GM18498 (cell line): ENCODE results near the gene TUBA4A.
A peak's percentile ranks its signal among the peaks of the same experiment; 100 is the strongest.
"Not testable (repeated sequence)": the region's sequence is repeated elsewhere in the genome, so short reads cannot be mapped to it uniquely, and the experiment has no call there.

Source experiments
- ATAC-seq: cut with Tn5 transposase; IDR thresholded peaks from one replicate; pipeline ENCODE4 v1.9.1; 2021; ENCODE audit warnings: mild to moderate bottlenecking, moderate library complexity; ENCODE audit not compliant: unreplicated experiment

The TUBA4A gene

DNA sequence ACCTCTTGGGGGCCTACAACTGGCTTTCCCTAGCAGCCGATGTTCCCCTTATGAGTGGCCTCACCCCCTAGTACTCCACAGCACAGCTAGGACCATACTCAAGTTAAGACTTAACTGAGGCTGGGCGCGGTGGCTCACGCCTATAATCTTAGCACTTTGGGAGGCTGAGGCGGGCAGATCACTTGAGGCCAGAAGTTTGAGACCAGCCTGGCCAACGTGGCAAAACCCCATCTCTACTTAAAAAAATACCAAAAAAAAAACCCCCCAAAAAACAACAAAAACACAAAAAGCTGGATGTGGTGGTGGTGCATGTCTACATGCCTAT lies 33.4 kb upstream of the TUBA4A start:
- not testable (repeated sequence) for ATAC-seq

DNA sequence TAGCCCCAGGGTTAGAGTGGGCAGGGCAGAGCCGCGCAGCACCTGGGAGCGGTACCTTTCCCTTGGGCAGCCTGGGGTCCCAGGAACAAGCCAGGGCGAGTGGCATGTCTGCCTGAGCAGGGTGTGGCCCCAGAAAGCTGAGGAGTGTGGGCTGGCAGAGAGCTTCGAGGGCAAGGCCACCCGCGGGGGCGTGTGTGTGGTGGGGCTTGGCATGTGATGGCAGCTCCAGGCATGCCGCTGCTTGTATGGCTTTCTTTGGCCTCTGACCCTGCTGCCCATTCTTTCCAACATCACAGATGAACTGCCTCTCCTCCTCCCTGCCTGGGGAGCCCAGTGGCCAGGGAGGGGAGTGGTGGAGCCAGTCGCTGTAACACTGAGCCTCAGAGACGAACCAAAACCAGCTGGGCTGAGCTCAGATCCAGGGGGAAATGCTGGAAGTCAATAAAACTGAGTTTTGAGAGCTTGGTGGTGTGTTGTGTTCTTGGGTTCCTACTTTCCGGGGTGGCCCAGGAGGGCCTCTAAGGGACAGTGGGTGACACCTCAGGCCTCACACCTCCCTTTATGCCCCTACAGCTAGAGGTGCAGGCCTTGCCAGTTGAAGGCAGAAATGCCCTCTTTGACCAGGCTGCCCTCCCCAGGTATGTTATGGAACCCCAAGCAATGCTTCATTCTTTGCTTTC lies 32.9 kb upstream of the TUBA4A start:
- ATAC-seq = no peak

DNA sequence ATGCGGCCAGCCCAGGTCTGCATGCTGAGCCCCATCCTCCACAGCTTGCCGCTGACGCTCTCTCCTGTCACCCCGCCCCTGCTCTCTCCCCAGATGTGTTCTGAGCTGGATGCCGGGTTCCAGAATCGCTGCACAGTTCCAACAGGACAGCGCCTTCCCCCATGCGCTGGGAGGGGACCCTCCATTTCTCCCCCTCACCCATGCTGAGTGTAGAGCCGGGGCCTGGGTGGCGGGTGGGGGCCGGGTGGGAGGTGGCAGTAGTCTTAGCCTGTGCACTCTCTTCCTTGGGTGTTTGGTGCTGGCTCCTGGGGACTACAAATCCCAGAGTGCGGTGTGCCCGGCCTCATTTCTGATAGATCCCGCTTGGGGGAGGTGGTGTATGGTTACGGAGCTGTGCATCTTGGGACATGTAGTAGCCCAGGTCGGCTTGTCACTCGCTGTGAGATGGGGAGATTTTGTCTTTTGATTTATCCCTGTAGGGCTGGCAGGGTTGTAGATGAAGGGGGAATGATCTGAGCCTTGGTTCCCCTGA lies 32.2 kb upstream of the TUBA4A start:
- no peak for ATAC-seq

DNA sequence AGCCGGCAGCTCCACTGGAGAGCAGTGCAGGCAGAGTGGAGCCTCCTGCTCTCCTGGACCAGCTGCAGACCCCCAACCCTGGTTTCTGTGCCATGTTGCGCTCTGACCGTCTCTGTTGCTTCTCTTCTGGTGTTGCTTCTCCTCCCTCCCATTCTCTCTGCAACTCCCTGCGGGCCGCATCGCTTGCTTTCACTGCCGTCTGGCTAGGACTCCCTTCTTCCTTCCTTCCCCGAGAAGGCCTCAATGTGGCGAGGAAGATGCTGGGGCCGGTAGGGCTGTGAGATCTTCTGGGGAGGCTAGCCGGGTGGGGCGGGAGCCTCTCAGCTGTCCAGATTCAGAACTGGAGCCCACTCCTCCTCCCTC lies 31.6 kb upstream of the TUBA4A start:
- ATAC-seq = no peak

DNA sequence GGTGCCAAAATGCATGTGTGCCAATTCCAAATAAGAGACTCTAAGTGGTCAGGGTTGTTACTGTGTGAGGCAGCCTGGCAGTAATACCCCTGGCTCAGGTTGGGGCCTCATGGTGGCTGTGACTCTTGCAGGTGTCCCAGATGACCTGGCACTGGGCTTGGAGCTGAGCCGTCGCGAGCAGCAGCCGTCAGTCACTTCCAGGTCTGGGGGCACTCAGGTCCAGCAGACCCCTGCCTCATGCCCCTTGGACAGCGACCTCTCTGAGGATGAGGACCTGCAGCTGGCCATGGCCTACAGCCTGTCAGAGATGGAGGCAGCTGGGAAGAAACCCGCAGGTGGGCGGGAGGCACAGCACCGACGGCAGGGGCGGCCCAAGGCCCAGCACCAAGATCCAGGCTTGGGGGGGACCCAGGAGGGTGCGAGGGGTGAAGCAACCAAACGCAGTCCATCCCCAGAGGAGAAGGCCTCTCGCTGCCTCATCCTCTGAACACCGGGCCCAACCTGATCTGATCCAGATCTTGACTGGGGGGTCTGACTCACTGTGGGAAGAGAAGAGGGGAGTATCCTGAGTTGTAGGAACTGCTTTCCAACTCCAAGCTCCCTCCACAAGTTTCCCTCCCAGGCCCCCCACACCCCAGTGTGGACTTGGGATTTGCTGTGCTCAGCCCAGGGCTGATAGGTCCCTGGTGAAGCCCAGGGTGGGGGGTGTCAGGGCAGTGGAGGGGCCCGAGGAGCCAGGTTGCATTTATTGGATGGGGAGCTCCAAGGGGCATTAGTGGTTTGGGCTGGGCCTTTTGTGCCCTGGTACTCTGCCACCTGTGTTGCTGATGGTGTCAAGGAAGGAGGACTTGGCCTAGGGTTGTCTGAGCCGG lies 31.0 kb upstream of the TUBA4A start:
- no peak for ATAC-seq

DNA sequence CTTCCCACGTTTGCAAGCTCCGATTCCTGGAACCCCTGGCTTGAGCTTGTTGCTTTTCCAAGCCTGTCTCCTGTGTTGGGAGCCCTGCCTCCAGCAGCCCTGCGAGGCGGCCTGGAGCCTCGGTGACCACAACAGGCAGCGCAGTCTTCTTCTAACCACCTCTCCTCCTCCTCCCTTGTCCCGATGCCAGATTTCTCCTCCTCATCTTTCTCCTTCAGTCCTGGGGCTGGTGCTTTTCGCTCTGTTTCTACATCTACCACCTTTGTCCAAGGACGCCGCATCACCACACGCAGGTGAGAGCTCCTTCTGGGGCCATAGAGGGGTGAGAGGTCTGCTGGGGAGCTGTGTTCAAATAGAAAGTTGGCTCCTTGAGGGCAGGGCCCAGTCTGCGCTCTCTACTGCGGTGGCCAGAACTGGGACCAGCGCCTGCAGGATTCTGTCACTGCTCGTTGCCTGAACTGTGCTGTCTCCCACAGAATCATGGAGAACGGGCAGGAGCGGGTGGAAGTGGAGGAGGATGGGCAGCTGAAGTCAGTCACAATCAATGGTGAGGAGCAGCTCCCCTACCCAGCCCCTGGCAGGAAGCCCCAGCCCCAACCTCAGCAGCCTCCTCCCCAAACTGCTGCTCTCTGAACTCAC lies 29.3 kb upstream of the TUBA4A start:
- no peak for ATAC-seq

DNA sequence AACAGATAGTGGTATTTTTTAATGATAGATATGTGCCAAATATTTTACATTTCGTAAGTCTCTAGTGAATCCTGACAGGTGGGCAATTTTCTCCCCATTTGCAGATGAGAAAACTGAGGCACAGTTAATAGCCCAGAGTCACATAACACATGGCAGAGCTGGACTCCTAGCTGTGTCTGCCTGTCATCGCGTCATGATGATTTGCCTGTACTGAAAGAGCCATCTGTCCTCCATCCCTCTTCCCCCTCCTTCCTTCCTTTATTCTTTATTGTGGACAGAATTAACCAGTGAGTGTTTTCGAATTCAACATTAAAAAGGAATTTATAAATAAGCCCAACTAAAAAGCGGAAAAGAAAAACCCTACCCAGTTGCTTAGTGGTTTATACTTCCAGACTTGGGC lies 28.7 kb upstream of the TUBA4A start:
- ATAC-seq = no peak

DNA sequence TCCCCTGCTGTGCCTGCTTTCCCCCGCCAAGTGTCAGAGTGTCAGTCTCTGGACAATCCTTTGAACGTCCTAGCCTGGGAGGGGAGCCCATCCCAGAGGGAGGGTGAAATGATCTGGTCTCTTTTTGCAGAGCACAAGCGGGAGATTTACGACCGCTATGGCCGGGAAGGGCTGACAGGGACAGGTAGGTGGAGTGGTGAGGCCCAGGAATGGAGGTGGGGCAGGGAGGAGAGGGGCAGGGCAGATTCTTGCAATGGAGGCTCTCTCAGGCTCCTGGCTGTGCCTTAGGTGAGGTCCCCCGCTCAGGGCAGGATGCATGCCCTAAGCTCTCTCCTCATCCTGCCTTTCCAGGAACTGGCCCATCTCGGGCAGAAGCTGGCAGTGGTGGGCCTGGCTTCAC lies 27.9 kb upstream of the TUBA4A start:
- ATAC-seq = no peak

DNA sequence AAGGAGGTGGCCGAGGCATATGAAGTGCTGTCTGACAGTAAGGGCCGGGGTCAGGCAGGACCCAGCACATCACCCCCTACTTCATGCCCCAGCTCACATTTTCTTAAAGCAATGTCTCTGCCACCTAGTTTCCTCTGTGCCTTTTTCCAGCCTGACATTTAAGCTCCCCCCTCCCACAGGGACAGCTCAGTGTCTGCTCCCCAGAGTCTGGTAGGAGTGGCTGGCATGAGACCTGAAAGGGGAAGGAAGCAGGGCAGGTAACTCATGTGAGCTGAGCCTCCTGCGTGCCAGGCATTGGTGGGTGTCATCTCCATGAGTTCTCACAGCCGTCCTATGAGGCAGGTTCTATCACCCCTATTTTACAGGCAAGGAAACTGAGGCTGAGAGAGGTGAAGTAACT lies 26.9 kb upstream of the TUBA4A start:
- ATAC-seq = no peak

DNA sequence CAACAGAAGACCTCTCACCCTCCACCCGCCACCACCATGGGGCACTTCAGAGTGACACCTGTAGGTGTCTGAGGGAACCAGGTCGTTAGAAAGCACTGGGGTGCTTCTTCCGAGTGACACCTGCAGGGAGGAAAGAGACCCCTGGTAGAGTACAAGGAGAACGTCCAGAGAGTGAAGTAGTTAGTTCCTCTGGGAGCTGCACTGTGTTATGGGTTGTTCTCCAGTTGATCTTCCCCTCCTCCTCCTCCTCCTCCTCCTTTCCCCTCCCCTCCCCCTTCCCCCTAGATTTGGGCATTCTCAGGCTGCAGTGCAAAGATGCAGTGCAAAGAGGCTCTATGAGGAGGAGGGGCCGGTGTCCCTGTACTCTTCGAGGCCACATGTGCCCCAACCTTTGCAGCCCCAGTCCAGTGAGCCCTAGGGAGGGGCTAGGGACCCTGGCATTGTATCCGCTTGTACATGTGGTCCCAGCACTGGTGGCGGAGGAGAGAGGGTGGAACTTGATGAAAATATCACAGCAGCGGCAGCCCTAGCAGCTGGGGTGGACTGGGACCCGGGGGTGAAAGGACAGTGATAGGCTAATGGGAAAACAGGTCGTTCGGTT lies 26.3 kb upstream of the TUBA4A start:
- ATAC-seq = no peak

DNA sequence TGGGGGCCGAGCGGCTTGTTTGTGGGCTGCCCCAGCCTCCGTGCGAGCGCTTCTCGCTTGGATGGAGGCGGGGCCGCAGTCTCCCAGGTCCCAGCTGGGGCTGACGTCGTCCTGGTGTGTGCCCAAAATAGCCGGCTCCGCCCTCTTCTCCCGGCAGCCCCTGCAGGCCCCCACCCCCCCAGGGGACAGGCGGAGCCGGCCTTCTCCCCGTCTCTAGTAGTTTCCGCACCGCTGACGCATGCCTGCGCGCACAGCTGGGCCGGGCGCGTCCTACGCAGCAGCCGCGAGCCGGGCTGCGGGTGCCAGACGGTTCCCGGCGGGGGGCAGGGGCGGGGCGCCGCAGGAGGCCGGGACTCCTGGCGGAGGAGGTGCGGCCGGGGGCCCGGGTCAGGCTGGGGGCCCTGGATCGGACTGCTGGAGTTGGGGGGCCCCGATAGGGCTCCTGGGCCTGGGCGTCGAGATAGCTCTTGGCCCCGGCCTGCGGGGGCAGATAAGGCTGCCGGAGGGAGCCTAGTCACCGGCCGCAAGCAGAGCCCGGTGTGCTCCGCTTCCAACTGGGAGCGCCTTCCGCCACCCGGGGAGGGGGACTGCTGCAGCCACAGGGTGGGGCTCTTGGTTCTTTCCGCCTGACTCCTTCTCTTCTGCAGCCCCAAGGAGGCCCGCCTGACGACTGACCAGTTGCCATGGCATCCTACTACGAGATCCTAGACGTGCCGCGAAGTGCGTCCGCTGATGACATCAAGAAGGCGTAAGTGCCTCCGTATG lies 25.6 kb upstream of the TUBA4A start, which contains the start of gene DNAJB2:
TSS of gene DNAJB2 (plus strand) at position 216 of the 765 bp plus-strand sequence. CDS start at position 684, 468 bp downstream.
- ATAC-seq = peak; percentile 92

DNA sequence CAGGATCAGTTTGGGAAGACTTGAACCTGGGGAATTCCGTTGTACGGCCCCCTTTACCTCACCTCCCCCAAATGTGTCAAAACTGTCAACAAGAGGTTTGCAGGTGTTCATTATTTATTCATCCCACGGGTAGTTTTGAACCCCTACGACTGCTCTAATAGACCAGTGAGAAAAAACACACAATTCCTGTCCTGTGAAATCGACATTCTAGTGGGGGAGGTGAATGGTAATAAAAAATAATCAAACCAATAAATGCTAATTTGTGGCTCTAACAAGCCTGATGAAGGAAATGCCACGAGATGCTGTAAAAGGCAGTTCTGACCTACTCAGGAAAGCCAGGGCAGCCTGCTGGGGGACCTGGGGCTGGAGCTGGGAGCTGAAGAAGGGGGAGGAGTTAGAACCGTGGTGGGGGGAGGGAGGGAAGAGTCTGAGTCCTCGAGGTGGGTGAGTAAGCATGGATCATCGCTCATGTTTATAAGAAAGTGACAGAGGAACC lies 25.0 kb upstream of the TUBA4A start:
- ATAC-seq = no peak

DNA sequence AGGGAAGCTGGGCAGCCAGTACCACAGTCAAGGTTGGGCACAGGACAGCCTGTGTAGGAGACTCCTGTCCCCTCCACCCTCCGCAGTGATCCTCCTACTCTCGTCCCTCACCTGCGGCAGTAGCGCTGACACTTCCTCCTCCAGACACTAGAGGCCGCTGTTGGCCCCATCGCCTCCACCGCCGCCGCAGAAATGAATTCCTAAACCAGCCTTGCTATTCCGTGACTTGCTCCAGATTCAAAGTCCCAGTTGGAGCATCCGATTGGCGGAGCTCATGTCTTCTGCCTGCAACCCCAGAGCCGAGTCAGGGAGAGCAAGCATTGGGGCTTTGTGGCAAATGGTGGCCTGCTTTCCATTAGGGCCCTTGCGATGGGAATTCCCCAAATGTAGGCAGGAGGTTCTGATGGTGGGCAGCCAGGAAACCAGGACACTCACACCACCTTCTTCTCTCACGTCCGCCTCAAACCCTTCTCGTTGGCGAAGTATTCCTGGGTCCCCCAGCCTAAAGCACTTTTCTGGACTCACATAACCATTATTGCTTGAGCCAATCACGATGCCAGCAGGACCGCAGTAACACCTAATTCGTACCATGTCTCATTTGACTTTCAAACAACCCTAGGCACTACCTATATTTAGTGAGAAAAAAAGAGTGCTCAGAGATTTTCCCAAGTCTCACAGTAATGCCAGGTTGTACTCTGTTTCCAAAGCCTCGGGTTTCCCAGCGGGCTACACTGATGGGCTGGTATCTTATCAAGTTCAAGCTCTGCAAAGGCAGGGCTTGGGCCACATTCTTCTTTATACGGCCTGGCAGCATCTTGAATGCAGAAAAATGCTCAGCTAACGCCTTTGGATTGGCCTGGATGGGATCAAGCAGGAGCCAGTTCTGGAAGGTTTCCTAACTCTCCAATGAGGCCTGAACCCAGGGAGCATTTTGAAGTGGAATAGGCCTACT lies 24.3 kb upstream of the TUBA4A start:
- peak; percentile 25 for ATAC-seq

DNA sequence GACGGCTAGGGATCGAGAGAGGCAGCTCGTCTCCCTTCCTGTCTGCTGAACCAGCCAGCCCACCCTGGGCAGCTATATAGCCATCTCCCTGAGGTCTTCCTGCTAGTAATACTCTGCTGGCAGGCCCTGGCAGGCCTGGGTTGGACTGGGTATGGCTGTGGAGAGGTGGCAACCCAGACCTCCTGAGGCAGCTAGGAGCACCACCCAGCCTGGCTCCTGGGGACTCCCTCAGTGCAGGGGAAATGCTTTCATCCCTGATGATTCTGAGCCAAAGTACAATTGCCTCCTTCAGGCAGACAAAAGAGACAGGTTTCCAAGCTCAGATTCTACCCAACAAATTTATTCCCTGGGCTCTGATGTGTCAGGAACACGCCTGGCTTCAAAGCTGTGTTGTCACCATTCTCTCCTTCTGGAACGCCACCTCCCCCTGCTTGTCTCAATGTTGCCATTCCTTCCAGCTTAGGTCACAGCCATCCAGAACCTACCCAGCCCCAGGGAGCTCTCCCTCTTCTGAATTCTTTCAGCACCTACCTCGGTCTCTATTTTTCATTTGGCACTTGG lies 20.7 kb upstream of the TUBA4A start:
- ATAC-seq = no peak

DNA sequence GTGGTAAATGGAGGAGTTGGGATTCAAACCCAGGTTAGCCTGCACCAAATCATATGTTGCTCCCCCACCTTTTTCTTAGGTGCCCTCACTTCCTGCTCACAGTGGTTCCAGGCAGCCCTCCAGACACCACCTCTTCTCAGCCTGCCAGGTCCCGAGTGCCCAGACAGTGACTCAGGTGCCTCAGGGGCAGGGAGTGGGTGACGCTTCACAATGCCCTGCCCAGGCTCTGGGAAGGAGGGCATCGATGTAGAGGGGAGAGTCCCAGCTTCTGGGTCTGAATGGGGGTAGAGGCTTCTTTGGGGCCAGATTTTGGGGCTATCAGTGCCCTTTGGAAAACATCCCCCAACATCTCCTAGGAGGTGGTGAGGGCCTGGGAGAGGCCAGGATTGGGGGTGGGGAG lies 20.2 kb upstream of the TUBA4A start:
- no peak for ATAC-seq

DNA sequence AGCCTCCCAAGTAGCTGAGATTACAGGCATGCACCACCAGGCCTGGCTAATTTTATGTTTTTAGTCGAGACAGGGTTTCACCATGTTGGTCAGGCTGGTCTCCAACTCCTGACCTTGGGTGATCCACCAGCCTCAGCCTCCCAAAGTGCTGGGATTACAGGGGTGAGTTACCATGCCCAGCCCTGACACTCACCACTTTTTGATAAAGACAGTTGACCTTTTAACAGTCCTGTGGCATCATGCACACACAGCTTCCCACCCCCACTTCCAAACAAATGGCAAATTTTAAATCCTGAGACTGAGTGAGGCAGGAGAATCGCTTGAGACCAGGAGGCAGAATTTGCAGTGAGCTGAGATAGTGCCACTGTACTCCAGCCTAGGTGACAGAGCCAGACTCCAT lies 19.3 kb upstream of the TUBA4A start:
- no peak for ATAC-seq

DNA sequence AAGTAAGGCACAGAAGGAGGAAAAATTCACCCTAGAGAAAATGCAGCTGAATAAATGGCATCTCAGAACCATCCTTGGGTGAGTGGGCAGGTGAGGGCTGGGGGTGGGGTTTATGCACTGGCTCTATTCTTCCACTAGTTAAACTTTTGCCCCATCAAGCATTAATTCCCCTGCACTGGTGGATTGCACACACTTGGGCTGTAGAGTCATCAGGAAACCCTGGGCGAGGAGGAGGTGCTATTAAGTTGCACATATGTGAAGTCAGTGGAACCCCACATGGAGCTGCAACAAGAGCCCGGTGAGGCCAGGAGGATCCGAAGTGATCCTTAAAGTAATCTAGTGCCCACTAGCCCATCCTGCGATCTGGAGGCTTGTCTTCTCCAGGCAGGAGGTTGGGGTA lies 18.6 kb upstream of the TUBA4A start:
- no peak for ATAC-seq

DNA sequence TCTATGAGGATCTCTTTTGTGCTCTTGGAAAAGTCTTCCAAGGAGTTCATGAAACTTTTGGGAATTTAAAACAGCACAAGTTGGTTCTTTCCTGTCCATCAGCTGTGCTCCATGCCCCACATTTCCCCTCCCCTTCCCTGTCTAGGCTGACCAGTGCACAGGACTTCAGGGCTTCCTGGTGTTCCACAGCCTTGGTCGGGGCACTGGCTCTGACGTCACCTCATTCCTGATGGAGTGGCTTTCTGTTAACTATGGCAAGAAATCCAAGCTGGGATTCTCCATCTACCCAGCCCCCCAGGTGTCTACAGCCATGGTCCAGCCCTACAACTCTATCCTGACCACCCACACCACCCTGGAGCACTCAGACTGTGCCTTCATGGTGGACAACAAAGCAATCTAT lies 17.3 kb upstream of the TUBA4A start:
- ATAC-seq = no peak

DNA sequence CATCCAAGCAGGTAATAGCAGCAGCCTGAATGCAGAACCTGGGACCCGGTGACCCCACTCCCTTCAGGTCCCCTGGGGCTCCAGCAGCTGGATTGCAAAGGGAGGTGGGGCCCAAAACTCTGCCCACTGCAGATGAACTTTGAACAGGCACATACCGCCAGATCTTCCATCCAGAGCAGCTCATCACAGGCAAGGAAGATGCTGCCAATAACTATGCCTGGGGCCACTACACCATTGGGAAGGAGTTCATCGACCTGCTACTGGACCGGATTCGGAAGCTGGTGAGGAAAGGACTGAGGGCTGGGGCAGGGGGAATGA lies 16.3 kb upstream of the TUBA4A start:
- ATAC-seq = no peak
